Activated naive CD4-positive, alpha-beta T cell treated with anti-CD3 and anti-CD28 coated beads, Interleukin-2, amount 50 U/mL, for 72 hours (primary cell): Measurements from ENCODE around the gene CASK. TPM values are rescaled to one million over a fixed set of nuclear protein-coding genes. Genes with fewer than 3 reads are reported as not detected.
"Not testable (repeated sequence)": the region's sequence is repeated elsewhere in the genome, so short reads cannot be mapped to it uniquely, and the experiment has no call there.

Source experiments
- ATAC-seq, 2 donors: fragments of 150-1000 bp; cut with Tn5 transposase; 2 replicates each; pipeline ENCODE4 v1.10.0; 2021; ENCODE audit warnings: mild to moderate bottlenecking in 2 of 2, moderate library complexity in 2 of 2
- DNase-seq, 2 donors: peaks; one replicate each; pipeline ENCODE4 v3.0.0; 2021 to 2022; ENCODE audit warnings: low spot score in 2 of 2
- H3K27ac Mint-ChIP-seq, 2 donors: one replicate each; pipeline ENCODE4 v1.8.0; 2022; ENCODE audit warnings: mild to moderate bottlenecking in 2 of 2, mixed read lengths in 2 of 2
- H3K36me3 Mint-ChIP-seq, 2 donors: one replicate each; pipeline ENCODE4 v1.8.0; 2022; ENCODE audit warnings: mixed read lengths in 2 of 2
- H3K9me3 Mint-ChIP-seq, 2 donors: one replicate each; pipeline ENCODE4 v1.8.0; 2022; ENCODE audit warnings: mixed read lengths in 2 of 2
- total RNA-seq, 2 donors: library from RNA; stranded (reverse); gene quantifications; one replicate each; pipeline ENCODE4 v1.2.3, GENCODE V29; 2022

Gene CASK
- total RNA-seq, 2 donors from 2014 or later, result 18.1 to 18.4 TPM

- DNase-seq, result no peak
- H3K36me3 Mint-ChIP-seq, result peaks cover 0 to 7% of the 10 kb centered on the region in 2 donors
- no peaks in the 10 kb centered on the region for H3K9me3 Mint-ChIP-seq
- ATAC-seq, result peak; percentile 62 to 70
- H3K27ac Mint-ChIP-seq, result no peak overlapping the region
Measured at GRCh38 chrX:41667631-41668030, 255.7 kb downstream of the CASK start.

- ATAC-seq (peak; percentile 25 to 44), DNase-seq (no peak)
- no peaks in the 10 kb centered on the region for H3K36me3 Mint-ChIP-seq
Measured at GRCh38 chrX:41666251-41666650, 257.1 kb downstream of the CASK start.

GRCh38 chrX:41665686-41666085 lies 257.7 kb downstream of the CASK start:
- H3K27ac Mint-ChIP-seq, result peak overlapping the region; percentile 61 to 79
- no peaks in the 10 kb centered on the region for H3K36me3 Mint-ChIP-seq
- peak in 1 of 2 donors; percentile 19 for ATAC-seq
- DNase-seq, result no peak
- no peaks in the 10 kb centered on the region for H3K9me3 Mint-ChIP-seq

More at GRCh38 chrX:41666251-41666650, 257.1 kb downstream of the CASK start:
- Mint-ChIP-seq H3K27ac (peak overlapping the region; percentile 50 to 61), H3K9me3 (no peaks in the 10 kb centered on the region)

- DNase-seq (no peak), ATAC-seq (peak; percentile 50 to 60)
- no peaks in the 10 kb centered on the region for H3K9me3 Mint-ChIP-seq
- no peak overlapping the region for H3K27ac Mint-ChIP-seq
- H3K36me3 Mint-ChIP-seq, result no peaks in the 10 kb centered on the region
Measured at GRCh38 chrX:41664908-41665307, 258.4 kb downstream of the CASK start.

- ATAC-seq (peak; percentile 84), DNase-seq (peak in 1 of 2 donors; percentile 8)
- Mint-ChIP-seq H3K27ac (no peak overlapping the region), H3K36me3 (no peaks in the 10 kb centered on the region), H3K9me3 (no peaks in the 10 kb centered on the region)
Measured at GRCh38 chrX:41664375-41664901, 258.9 kb downstream of the CASK start.

GRCh38 chrX:41661366-41662095 lies 261.8 kb downstream of the CASK start:
- no peak for DNase-seq
- Mint-ChIP-seq H3K27ac (no peak overlapping the region), H3K9me3 (no peaks in the 10 kb centered on the region), H3K36me3 (peaks cover 10 to 11% of the 10 kb centered on the region in 2 donors)
- peak in 1 of 2 donors; percentile 50 for ATAC-seq

- DNase-seq (no peak), ATAC-seq (no peak)
- peaks cover 35 to 39% of the 10 kb centered on the region in 2 donors for H3K36me3 Mint-ChIP-seq
- H3K27ac Mint-ChIP-seq, result peak overlapping the region in 1 of 2 donors; percentile 60
- H3K9me3 Mint-ChIP-seq, result no peaks in the 10 kb centered on the region
Measured at GRCh38 chrX:41655631-41656030, 267.7 kb downstream of the CASK start.

- H3K36me3 Mint-ChIP-seq, result peaks cover 35 to 44% of the 10 kb centered on the region in 2 donors
- ATAC-seq (no peak), DNase-seq (no peak)
- no peaks in the 10 kb centered on the region for H3K9me3 Mint-ChIP-seq
- H3K27ac Mint-ChIP-seq, result no peak overlapping the region
Measured at GRCh38 chrX:41655101-41655500, 268.3 kb downstream of the CASK start.

GRCh38 chrX:41653125-41653524 lies 270.2 kb downstream of the CASK start:
- DNase-seq, result no peak
- Mint-ChIP-seq H3K36me3 (peaks cover 42 to 51% of the 10 kb centered on the region in 2 donors), H3K27ac (no peak overlapping the region), H3K9me3 (peaks cover 7% of the 10 kb centered on the region in 2 donors)
- ATAC-seq, result no peak

- not testable (repeated sequence) for ATAC-seq, DNase-seq, H3K27ac Mint-ChIP-seq
- peaks cover 40 to 43% of the 10 kb centered on the region in 2 donors for H3K36me3 Mint-ChIP-seq
- H3K9me3 Mint-ChIP-seq, result peaks cover 11% of the 10 kb centered on the region in 2 donors
Measured at GRCh38 chrX:41646201-41646600, 277.2 kb downstream of the CASK start.

GRCh38 chrX:41634284-41634683 lies 289.1 kb downstream of the CASK start:
- DNase-seq, result no peak
- H3K9me3 Mint-ChIP-seq, result no peaks in the 10 kb centered on the region
- H3K27ac Mint-ChIP-seq, result no peak overlapping the region
- ATAC-seq, result no peak
- H3K36me3 Mint-ChIP-seq, result no peaks in the 10 kb centered on the region

- ATAC-seq (no peak), DNase-seq (no peak)
- Mint-ChIP-seq H3K27ac (no peak overlapping the region), H3K9me3 (no peaks in the 10 kb centered on the region), H3K36me3 (no peaks in the 10 kb centered on the region)
Measured at GRCh38 chrX:41630091-41630490, 293.3 kb downstream of the CASK start.

- DNase-seq, result no peak
- no peak for ATAC-seq
- H3K27ac Mint-ChIP-seq, result no peak overlapping the region
- H3K36me3 Mint-ChIP-seq, result no peaks in the 10 kb centered on the region
- H3K9me3 Mint-ChIP-seq, result no peaks in the 10 kb centered on the region
Measured at GRCh38 chrX:41629539-41629938, 293.8 kb downstream of the CASK start.

- Mint-ChIP-seq H3K9me3 (no peaks in the 10 kb centered on the region), H3K36me3 (no peaks in the 10 kb centered on the region), H3K27ac (no peak overlapping the region)
- ATAC-seq, result no peak
- DNase-seq, result no peak
Measured at GRCh38 chrX:41621222-41621723, 302.1 kb downstream of the CASK start.

- Mint-ChIP-seq H3K36me3 (no peaks in the 10 kb centered on the region), H3K27ac (no peak overlapping the region), H3K9me3 (no peaks in the 10 kb centered on the region)
- ATAC-seq (no peak), DNase-seq (no peak)
Measured at GRCh38 chrX:41619221-41619620, 304.1 kb downstream of the CASK start.

GRCh38 chrX:41616935-41617334 lies 306.4 kb downstream of the CASK start:
- ATAC-seq (no peak), DNase-seq (no peak)
- H3K27ac Mint-ChIP-seq, result no peak overlapping the region
- no peaks in the 10 kb centered on the region for H3K9me3 Mint-ChIP-seq
- H3K36me3 Mint-ChIP-seq, result no peaks in the 10 kb centered on the region

- no peak overlapping the region for H3K27ac Mint-ChIP-seq
Measured at GRCh38 chrX:41616255-41616654, 307.1 kb downstream of the CASK start.

GRCh38 chrX:41608244-41608643 lies 315.1 kb downstream of the CASK start:
- H3K27ac Mint-ChIP-seq, result no peak overlapping the region
- no peaks in the 10 kb centered on the region for H3K36me3 Mint-ChIP-seq
- DNase-seq (no peak), ATAC-seq (no peak)
- H3K9me3 Mint-ChIP-seq, result no peaks in the 10 kb centered on the region

More at GRCh38 chrX:41616255-41616654, 307.1 kb downstream of the CASK start:
- no peaks in the 10 kb centered on the region for H3K36me3 Mint-ChIP-seq
- ATAC-seq (no peak), DNase-seq (no peak)
- no peaks in the 10 kb centered on the region for H3K9me3 Mint-ChIP-seq
